Measurements from ENCODE around the gene DPYD.

The DPYD gene

GRCh38 chr1:97745912-97746311 is 174.9 kb downstream of the DPYD start:
- Histone ChIP-seq H3K9me2 (replicated peaks; ENCODE audit: insufficient read depth, low read length) (no peaks in the 10 kb centered on the region), H3K27ac (ENCODE audit: low read length) (no peak overlapping the region), H3K9me3 (replicated peaks; ENCODE audit: insufficient read depth, low read length) (no peaks in the 10 kb centered on the region), H3K79me2 (ENCODE audit: low read length) (no peaks in the 10 kb centered on the region), H3F3A (ENCODE audit: insufficient read depth, low read length) (no peaks in the 10 kb centered on the region), H4K20me1 (ENCODE audit: insufficient read depth, low read length) (no peaks in the 10 kb centered on the region), H3K4me1 (ENCODE audit: low read length) (no peaks in the 10 kb centered on the region), H3K9ac (ENCODE audit: low read length) (no peak overlapping the region), H3K27me3 (replicated peaks; ENCODE audit: insufficient read depth, low read length) (no peaks in the 10 kb centered on the region), H3K36me3 (replicated peaks; ENCODE audit: insufficient read depth, low read length) (no peaks in the 10 kb centered on the region), H3K4me3 (ENCODE audit: low read length) (no peak overlapping the region), H2AFZ (ENCODE audit: low read length) (no peak overlapping the region), H3K4me2 (ENCODE audit: low read depth, low read length) (no peak overlapping the region)
- TF ChIP-seq CTCF (IDR thresholded peaks at IDR 0.05; ENCODE audit: low read length) (no peak), EZH2 (optimal IDR thresholded peaks at IDR 0.05; ENCODE audit: low read depth, low read length) (no peak), EZH2phosphoT487 (IDR thresholded peaks at IDR 0.05; ENCODE audit: low read length) (no peak)
- DNase-seq: no peak

GRCh38 chr1:97744977-97745376 is 175.9 kb downstream of the DPYD start:
- no peaks in the 10 kb centered on the region for H3K27me3 ChIP-seq (replicated peaks; ENCODE audit: insufficient read depth, low read length)
- H4K20me1 ChIP-seq (ENCODE audit: insufficient read depth, low read length): no peaks in the 10 kb centered on the region
- no peak overlapping the region for H3K27ac ChIP-seq (ENCODE audit: low read length)
- no peak overlapping the region for H3K9ac ChIP-seq (ENCODE audit: low read length)
- H3K36me3 ChIP-seq (replicated peaks; ENCODE audit: insufficient read depth, low read length): no peaks in the 10 kb centered on the region
- TF ChIP-seq CTCF (IDR thresholded peaks at IDR 0.05; ENCODE audit: low read length) (no peak), EZH2 (optimal IDR thresholded peaks at IDR 0.05; ENCODE audit: low read depth, low read length) (no peak), EZH2phosphoT487 (IDR thresholded peaks at IDR 0.05; ENCODE audit: low read length) (no peak)
- H3K9me2 ChIP-seq (replicated peaks; ENCODE audit: insufficient read depth, low read length): no peaks in the 10 kb centered on the region
- no peak overlapping the region for H2AFZ ChIP-seq (ENCODE audit: low read length)
- H3K4me3 ChIP-seq (ENCODE audit: low read length): no peak overlapping the region
- no peaks in the 10 kb centered on the region for H3K9me3 ChIP-seq (replicated peaks; ENCODE audit: insufficient read depth, low read length)
- no peaks in the 10 kb centered on the region for H3K79me2 ChIP-seq (ENCODE audit: low read length)
- H3K4me2 ChIP-seq (ENCODE audit: low read depth, low read length): no peak overlapping the region
- H3F3A ChIP-seq (ENCODE audit: insufficient read depth, low read length): no peaks in the 10 kb centered on the region
- DNase-seq: no peak
- no peaks in the 10 kb centered on the region for H3K4me1 ChIP-seq (ENCODE audit: low read length)

GRCh38 chr1:97743129-97743528 is 177.7 kb downstream of the DPYD start:
- Histone ChIP-seq H3K9me2 (replicated peaks; ENCODE audit: insufficient read depth, low read length) (no peaks in the 10 kb centered on the region), H3F3A (ENCODE audit: insufficient read depth, low read length) (no peaks in the 10 kb centered on the region), H3K79me2 (ENCODE audit: low read length) (no peaks in the 10 kb centered on the region), H3K9ac (ENCODE audit: low read length) (no peak overlapping the region), H4K20me1 (ENCODE audit: insufficient read depth, low read length) (no peaks in the 10 kb centered on the region), H3K4me2 (ENCODE audit: low read depth, low read length) (no peak overlapping the region), H3K27ac (ENCODE audit: low read length) (no peak overlapping the region), H3K27me3 (replicated peaks; ENCODE audit: insufficient read depth, low read length) (no peaks in the 10 kb centered on the region), H3K36me3 (replicated peaks; ENCODE audit: insufficient read depth, low read length) (no peaks in the 10 kb centered on the region), H3K4me1 (ENCODE audit: low read length) (no peaks in the 10 kb centered on the region), H3K4me3 (ENCODE audit: low read length) (no peak overlapping the region), H3K9me3 (replicated peaks; ENCODE audit: insufficient read depth, low read length) (no peaks in the 10 kb centered on the region), H2AFZ (ENCODE audit: low read length) (no peak overlapping the region)
- TF ChIP-seq CTCF (IDR thresholded peaks at IDR 0.05; ENCODE audit: low read length): no peak
- TF ChIP-seq EZH2 (optimal IDR thresholded peaks at IDR 0.05; ENCODE audit: low read depth, low read length): no peak
- no peak for TF ChIP-seq EZH2phosphoT487 (IDR thresholded peaks at IDR 0.05; ENCODE audit: low read length)
- no peak for DNase-seq
